Left forelimb (tissue), 1 donor: ENCODE data around the gene PRKAR1A.
"Not testable (repeated sequence)": the region's sequence is repeated elsewhere in the genome, so short reads cannot be mapped to it uniquely, and the experiment has no call there.

Source experiments
- DNase-seq: peaks from one replicate; pipeline ENCODE4 v3.0.0-alpha.2; 2018; ENCODE audit warnings: low spot score

The PRKAR1A gene

GRCh38 chr17:68579194-68579927 is 67.1 kb downstream of the PRKAR1A start:
- peak; percentile 40 for DNase-seq

GRCh38 chr17:68580236-68580770 is 68.1 kb downstream of the PRKAR1A start:
- peak; percentile 78 for DNase-seq

DNA sequence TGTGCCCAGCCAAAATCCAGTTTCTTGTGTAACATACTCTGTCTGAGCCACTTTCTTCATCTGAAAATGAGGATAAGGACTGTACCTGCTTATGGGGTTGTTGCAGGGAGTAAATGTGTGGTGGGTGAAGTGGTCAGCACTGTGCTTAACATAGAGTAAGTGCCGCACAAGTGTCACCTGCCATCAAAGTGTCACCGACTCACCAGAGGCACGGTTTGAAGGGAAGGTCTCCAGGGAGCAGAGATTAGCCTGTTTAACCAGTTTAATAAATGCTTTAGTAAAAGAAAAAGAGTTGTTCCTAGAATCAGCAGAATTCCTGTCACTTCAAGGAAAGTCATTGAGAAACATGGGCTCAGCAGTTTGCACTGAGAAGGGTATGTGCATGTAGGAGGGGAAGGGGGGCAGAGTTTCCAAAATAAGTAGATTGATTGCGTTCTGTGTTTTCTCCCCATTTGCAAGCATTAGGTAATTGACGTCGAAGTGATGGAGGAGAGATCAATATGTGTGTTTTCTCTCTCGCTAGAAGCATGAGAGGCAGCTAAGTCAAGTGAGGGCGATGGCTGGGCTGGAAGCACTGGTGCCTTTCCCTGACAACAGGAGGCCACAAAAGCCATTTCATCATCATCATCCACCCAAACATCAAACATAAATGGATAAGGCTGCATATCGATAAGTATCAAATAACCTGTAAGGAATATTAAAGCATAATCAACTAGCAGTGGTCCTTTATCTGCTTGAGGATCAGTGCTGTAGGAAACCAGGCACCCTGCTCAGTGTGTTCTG is 69.8 kb downstream of the PRKAR1A start:
- peak; percentile 12 for DNase-seq

GRCh38 chr17:68582867-68583266 is 70.6 kb downstream of the PRKAR1A start:
- not testable (repeated sequence) for DNase-seq

GRCh38 chr17:68584581-68585303 is 72.5 kb downstream of the PRKAR1A start:
- DNase-seq: no peak

GRCh38 chr17:68585643-68586042 is 73.4 kb downstream of the PRKAR1A start:
- no peak for DNase-seq

GRCh38 chr17:68587026-68587425 is 74.8 kb downstream of the PRKAR1A start:
- no peak for DNase-seq

GRCh38 chr17:68587847-68588246 is 75.6 kb downstream of the PRKAR1A start:
- no peak for DNase-seq

DNA sequence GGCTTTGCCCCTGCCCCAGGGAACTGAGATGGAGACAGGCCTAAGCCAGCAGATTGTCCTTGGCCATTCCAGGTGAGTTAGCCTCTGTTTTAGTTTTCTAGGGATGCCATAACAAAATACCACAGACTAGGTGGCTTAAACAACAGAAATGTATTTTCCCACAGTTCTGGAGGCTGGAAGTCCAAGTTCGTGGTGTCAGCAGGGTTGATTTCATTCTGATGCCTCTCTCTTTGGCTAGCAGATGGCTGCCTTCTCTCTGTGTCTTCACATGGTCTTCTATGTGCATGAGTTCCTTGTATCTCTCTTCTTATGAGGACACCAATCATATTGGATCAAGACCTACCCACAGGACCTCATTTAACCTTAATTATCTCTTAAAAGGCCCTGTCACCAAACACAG is 76.1 kb downstream of the PRKAR1A start:
- no peak for DNase-seq

DNA sequence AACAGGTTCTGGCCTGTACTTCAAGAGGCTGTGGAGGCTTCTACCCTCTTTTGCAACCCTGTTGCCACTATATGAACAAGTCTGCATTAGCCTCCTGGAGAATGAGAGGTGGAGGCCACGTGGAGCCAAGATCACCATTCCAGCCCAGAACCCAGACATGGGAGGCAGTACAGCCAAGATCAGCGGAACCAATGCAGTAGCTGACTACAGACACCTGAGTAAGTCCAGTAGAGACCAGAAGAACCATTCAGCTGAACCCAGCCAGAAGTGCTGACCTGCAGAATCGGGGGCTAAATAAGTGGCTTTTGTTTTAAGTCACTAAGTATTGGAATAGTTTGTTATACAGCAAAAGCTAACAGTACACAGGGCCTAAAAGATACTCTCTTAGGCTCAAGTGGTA is 76.9 kb downstream of the PRKAR1A start:
- no peak for DNase-seq

GRCh38 chr17:68591583-68591982 is 79.4 kb downstream of the PRKAR1A start:
- DNase-seq: no peak

GRCh38 chr17:68592009-68592408 is 79.8 kb downstream of the PRKAR1A start:
- no peak for DNase-seq

DNA sequence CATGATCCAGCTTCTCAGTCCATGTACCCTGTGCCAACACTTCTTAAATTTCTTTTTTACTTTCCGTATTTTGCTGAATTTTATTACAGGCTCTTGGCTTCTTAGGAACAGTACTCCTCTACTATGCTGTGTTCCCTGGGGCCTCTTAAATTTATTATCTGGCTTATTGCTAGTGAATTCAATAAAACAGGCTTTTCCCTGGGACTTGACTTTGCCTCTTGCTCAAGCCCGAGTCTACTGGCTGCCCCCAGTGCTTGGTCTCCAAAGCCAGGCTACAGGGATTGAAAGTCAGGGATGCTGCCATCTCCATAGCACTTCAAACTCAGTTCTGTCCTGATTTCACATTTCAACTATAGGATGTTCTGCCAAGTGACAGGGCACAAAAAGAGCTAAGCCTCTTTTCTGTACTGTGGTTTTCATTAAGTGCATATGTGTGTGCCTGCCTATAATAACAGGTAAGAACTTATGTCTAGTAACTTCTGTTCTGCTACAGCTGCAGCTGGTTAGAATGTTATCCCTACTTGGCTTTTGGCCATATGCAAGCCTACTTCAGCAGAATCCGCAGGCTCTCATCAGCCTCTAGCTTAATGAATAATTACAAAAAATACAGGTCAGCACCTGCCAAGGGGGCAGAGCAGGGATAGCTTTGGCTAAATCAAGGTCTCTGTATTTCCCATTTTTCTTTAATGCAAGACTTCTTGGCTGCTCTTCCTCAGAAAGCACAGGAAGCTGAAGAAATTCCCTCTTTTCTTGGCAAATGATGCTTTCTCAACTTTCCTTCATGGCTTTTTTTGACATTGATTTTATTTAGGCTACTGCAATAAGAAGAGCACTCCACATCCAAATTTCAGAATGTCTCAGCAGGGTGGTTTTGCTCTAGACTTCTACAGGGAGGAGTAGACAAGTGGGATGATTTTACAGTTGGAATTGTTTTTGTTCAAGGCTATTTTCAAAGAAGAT is 80.7 kb downstream of the PRKAR1A start:
- DNase-seq: no peak

DNA sequence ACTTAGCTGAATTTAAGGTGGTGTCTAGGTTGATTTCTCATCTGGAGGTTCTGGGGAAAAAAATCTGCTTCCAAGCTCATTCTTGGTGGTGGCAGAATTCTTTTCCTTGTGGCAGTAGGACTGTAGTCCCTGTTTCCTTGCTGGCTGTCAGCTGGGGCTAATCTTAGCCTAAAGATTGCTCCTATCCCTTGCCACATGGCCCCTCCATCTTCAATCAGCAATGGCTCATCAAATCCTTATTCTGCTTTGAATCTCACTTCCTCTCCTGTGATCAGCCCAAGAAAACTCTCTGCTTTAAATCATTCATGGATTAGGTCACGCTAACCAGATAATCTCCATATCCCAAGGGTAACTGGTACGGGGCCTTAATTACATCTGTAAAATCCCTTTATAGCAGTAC is 82.3 kb downstream of the PRKAR1A start:
- DNase-seq: no peak

DNA sequence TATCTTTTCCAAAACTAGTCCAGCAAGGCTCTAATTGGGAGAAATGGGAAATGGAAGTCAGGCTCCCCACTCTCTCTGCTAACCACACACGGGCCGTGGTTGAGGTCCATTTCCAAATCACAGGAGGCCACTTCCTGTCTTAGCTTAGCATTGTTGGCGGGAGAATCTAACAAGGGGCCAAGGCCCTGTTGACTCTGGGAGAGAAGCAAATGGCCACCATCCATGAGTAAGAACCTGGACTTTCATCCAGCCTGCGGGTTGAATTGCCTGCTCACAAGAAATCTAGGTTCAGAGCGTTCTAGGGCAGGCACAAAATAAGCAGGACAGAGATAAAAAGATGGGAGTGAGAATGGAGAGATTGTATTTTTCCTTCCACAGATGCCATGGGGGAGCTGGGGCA is 83.3 kb downstream of the PRKAR1A start:
- DNase-seq: no peak

DNA sequence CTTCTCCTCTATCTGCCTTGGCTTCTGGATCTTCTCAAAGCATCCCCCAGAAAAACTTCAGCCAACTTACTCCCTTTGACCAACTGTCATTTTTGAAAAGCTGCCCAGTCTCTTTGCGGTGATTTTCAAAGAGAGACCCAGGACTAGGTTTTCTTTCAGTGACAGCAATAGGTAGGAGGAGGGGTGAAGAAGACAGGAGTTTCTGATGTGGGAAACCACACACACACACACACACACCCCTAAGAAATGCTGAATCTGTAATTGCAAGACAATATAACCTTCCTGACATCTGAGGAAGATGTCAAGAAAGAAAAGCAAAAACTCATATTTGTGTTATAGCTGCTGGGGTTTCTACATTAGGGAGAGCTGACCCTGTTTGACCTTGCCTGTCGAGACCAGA is 83.8 kb downstream of the PRKAR1A start:
- no peak for DNase-seq

- no peak for DNase-seq
Measured at GRCh38 chr17:68596411-68596945, 84.2 kb downstream of the PRKAR1A start.

DNA sequence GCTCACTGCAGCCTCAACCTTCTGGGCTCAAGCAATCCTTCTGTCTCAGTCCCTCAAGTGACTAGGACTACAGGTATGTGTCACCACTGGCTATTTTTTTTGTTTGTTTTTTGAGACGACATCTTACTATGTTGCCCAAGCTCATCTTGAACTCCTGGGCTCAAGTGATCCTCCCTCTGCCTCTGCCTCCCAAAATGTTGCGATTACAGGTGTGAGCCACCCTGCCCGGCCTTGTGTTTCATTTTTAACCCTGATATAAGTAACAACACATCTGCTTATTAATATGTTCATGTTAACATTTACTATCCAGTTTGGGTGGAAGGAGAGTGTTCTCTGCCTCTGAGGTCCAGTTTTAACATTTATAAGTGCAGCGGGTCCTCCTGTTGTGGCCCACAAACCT is 85.8 kb downstream of the PRKAR1A start:
- DNase-seq: no peak

DNA sequence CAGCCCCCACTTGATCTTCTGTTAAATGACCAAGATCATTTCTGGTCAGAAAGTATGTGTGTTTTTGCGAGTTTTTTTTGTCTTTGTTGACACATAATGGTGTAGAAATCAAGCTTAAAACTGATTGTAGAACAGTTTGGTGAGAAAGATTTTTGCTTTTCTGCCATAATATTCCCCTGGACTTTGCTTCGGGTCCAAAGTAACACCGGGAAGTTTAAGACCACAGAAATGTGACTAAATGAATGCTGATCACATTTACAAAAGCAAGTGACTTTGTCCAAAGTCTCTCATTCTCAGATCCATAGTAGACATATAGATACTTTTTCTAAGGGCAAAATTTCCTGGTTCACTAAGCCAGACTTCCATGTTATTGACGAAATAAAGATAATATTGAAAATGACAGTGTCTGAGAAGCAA is 86.3 kb downstream of the PRKAR1A start:
- no peak for DNase-seq

GRCh38 chr17:68599091-68599490 is 86.9 kb downstream of the PRKAR1A start:
- DNase-seq: no peak

- no peak for DNase-seq
Measured at GRCh38 chr17:68599552-68600066, 87.4 kb downstream of the PRKAR1A start.
